ENCODE measurements around the gene PCCA. TPM values are rescaled to one million over a fixed set of nuclear protein-coding genes. Genes with fewer than 3 reads are reported as not detected.
"Not testable (repeated sequence)": the region's sequence is repeated elsewhere in the genome, so short reads cannot be mapped to it uniquely, and the experiment has no call there.

PCCA gene
- total and polyA plus RNA-seq, 4 donors, result 30.1 to 160 (median 76.3) TPM

DNA sequence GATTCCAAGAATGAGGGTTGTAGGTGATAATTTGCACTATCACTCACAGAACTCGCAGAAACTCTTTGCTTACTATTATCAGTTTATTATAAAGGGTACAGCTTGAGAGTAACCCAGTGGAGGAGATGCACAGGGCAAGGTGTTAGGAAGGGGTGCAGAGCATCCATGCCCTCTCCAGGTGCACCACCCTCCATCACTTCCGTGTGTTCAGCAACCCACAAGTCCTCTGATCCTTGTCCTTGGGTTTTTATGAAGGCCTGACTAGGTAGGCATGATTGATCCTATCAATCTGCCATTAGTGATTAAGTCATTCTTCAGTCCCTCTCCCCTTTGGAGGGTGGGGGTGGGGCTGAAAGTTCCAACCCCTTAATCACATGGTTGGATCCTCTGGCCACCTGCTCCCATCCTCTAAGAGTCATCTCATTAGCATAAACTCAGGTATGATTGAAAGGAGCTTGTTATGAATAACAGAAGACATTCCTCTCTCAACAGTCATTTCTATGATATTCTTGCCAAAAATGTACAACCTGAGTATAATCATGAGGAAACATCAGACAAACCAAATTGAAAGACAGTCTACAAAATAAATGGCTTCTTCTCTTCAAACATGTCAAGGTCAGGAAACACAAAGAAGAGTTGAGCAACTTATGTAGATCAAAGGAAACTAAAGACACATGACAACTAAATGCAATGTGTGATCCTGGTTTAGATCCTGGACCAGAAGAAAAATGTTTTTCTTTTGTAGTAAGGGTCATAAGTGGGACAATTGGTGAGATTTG, 225.4 kb downstream of the PCCA start:
- 95% methylated on average over 2 of the region's 2 CpGs for WGBS

DNA sequence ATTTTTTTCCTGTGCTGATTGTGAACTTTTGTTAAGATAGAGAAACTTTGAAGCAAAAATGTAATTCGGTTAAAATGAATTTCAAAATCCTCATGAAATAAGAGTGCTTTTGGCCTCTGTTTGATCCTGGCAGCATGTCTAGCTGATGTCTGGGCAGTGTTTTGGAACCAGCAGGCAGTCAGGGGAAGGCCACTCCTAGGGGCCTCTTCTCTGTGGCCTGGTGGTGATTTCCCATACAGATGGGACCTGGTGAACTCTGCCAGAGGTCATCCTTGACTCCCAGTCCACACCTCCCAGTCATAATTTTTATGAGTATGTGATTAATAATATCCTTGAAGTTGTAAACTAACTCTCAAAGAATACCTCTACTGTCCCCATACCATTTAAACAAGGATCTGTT, 226.6 kb downstream of the PCCA start:
- Histone ChIP-seq H3K27ac (ENCODE audit: low read depth in 1 of 2, low read length in 2 of 2) (no peak overlapping the region), H3K4me3 (ENCODE audit: low read depth in 1 of 3, low read length in 3 of 3) (no peak overlapping the region), H3K27me3 (ENCODE audit: control insufficient read depth in 4 of 4, insufficient read depth in 4 of 4, low read length in 3 of 4) (no peaks in the 10 kb centered on the region), H3K9me3 (ENCODE audit: control insufficient read depth in 4 of 4, low read length in 3 of 4) (no peaks in the 10 kb centered on the region), H3K9ac (ENCODE audit: low read depth in 1 of 2, low read length in 2 of 2) (no peak overlapping the region), H3K36me3 (ENCODE audit: control insufficient read depth in 4 of 4, insufficient read depth in 3 of 4, low read depth in 1 of 4, low read length in 3 of 4) (peaks cover 0 to 32% (median 19%) of the 10 kb centered on the region in 4 donors), H3K4me1 (ENCODE audit: control insufficient read depth in 4 of 4, insufficient read depth in 4 of 4, low read length in 3 of 4) (no peaks in the 10 kb centered on the region)
- DNase-seq (ENCODE audit: low spot score), result no peak
- 93% methylated on average over 1 of the region's 1 CpG for WGBS
- no peak for TF ChIP-seq HNF4G (IDR thresholded peaks at IDR 0.05)
- TF ChIP-seq NR2F2 (IDR thresholded peaks at IDR 0.05), result no peak
- TF ChIP-seq, protein P1, sequence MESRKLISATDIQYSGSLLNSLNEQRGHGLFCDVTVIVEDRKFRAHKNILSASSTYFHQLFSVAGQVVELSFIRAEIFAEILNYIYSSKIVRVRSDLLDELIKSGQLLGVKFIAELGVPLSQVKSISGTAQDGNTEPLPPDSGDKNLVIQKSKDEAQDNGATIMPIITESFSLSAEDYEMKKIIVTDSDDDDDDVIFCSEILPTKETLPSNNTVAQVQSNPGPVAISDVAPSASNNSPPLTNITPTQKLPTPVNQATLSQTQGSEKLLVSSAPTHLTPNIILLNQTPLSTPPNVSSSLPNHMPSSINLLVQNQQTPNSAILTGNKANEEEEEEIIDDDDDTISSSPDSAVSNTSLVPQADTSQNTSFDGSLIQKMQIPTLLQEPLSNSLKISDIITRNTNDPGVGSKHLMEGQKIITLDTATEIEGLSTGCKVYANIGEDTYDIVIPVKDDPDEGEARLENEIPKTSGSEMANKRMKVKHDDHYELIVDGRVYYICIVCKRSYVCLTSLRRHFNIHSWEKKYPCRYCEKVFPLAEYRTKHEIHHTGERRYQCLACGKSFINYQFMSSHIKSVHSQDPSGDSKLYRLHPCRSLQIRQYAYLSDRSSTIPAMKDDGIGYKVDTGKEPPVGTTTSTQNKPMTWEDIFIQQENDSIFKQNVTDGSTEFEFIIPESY (IDR thresholded peaks at IDR 0.05), result no peak
- no peak for TF ChIP-seq GABPA (IDR thresholded peaks at IDR 0.05 in 1 of 2, conservative IDR thresholded peaks at IDR 0.05 in 1 of 2)
- TF ChIP-seq, protein P2, sequence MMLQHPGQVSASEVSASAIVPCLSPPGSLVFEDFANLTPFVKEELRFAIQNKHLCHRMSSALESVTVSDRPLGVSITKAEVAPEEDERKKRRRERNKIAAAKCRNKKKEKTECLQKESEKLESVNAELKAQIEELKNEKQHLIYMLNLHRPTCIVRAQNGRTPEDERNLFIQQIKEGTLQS (IDR thresholded peaks at IDR 0.05), result no peak
- TF ChIP-seq RXRA (IDR thresholded peaks at IDR 0.05), result no peak
- TF ChIP-seq, protein P3, sequence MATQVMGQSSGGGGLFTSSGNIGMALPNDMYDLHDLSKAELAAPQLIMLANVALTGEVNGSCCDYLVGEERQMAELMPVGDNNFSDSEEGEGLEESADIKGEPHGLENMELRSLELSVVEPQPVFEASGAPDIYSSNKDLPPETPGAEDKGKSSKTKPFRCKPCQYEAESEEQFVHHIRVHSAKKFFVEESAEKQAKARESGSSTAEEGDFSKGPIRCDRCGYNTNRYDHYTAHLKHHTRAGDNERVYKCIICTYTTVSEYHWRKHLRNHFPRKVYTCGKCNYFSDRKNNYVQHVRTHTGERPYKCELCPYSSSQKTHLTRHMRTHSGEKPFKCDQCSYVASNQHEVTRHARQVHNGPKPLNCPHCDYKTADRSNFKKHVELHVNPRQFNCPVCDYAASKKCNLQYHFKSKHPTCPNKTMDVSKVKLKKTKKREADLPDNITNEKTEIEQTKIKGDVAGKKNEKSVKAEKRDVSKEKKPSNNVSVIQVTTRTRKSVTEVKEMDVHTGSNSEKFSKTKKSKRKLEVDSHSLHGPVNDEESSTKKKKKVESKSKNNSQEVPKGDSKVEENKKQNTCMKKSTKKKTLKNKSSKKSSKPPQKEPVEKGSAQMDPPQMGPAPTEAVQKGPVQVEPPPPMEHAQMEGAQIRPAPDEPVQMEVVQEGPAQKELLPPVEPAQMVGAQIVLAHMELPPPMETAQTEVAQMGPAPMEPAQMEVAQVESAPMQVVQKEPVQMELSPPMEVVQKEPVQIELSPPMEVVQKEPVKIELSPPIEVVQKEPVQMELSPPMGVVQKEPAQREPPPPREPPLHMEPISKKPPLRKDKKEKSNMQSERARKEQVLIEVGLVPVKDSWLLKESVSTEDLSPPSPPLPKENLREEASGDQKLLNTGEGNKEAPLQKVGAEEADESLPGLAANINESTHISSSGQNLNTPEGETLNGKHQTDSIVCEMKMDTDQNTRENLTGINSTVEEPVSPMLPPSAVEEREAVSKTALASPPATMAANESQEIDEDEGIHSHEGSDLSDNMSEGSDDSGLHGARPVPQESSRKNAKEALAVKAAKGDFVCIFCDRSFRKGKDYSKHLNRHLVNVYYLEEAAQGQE (IDR thresholded peaks at IDR 0.05), result no peak
- TF ChIP-seq, protein P4, sequence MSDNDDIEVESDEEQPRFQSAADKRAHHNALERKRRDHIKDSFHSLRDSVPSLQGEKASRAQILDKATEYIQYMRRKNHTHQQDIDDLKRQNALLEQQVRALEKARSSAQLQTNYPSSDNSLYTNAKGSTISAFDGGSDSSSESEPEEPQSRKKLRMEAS (IDR thresholded peaks at IDR 0.05), result no peak
- TF ChIP-seq RAD21 (IDR thresholded peaks at IDR 0.05), result no peak
- TF ChIP-seq TAF1 (conservative IDR thresholded peaks at IDR 0.05), result no peak
- TF ChIP-seq HNF4A (conservative IDR thresholded peaks at IDR 0.05), result no peak
- TF ChIP-seq FOXA2 (IDR thresholded peaks at IDR 0.05), result no peak
- TF ChIP-seq EGR1 (IDR thresholded peaks at IDR 0.05; ENCODE audit: low read depth in 2 of 2), result no peak
- TF ChIP-seq, protein P5, sequence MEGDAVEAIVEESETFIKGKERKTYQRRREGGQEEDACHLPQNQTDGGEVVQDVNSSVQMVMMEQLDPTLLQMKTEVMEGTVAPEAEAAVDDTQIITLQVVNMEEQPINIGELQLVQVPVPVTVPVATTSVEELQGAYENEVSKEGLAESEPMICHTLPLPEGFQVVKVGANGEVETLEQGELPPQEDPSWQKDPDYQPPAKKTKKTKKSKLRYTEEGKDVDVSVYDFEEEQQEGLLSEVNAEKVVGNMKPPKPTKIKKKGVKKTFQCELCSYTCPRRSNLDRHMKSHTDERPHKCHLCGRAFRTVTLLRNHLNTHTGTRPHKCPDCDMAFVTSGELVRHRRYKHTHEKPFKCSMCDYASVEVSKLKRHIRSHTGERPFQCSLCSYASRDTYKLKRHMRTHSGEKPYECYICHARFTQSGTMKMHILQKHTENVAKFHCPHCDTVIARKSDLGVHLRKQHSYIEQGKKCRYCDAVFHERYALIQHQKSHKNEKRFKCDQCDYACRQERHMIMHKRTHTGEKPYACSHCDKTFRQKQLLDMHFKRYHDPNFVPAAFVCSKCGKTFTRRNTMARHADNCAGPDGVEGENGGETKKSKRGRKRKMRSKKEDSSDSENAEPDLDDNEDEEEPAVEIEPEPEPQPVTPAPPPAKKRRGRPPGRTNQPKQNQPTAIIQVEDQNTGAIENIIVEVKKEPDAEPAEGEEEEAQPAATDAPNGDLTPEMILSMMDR (IDR thresholded peaks at IDR 0.05; ENCODE audit: low read depth, low read length, missing input control), result no peak
- no peak for TF ChIP-seq FOXA1 (IDR thresholded peaks at IDR 0.05)

More for the DNA sequence above, 225.4 kb downstream of the PCCA start:
- H3K9me3 ChIP-seq (ENCODE audit: control insufficient read depth in 4 of 4, low read length in 3 of 4), result no peaks in the 10 kb centered on the region
- H3K9ac ChIP-seq (ENCODE audit: low read depth in 1 of 2, low read length in 2 of 2), result no peak overlapping the region
- no peaks in the 10 kb centered on the region for H3K27me3 ChIP-seq (ENCODE audit: control insufficient read depth in 4 of 4, insufficient read depth in 4 of 4, low read length in 3 of 4)
- no peaks in the 10 kb centered on the region for H3K4me1 ChIP-seq (ENCODE audit: control insufficient read depth in 4 of 4, insufficient read depth in 4 of 4, low read length in 3 of 4)
- peaks cover 0 to 38% (median 26%) of the 10 kb centered on the region in 4 donors for H3K36me3 ChIP-seq (ENCODE audit: control insufficient read depth in 4 of 4, insufficient read depth in 3 of 4, low read depth in 1 of 4, low read length in 3 of 4)
- TF ChIP-seq JUND (IDR thresholded peaks at IDR 0.05) (no peak), TAF1 (conservative IDR thresholded peaks at IDR 0.05) (no peak), HNF4A (conservative IDR thresholded peaks at IDR 0.05) (no peak), HNF4G (IDR thresholded peaks at IDR 0.05) (no peak), RXRA (IDR thresholded peaks at IDR 0.05) (no peak), YY1 (IDR thresholded peaks at IDR 0.05) (no peak), FOXA1 (IDR thresholded peaks at IDR 0.05) (no peak), RAD21 (IDR thresholded peaks at IDR 0.05) (no peak), GABPA (IDR thresholded peaks at IDR 0.05 in 1 of 2, conservative IDR thresholded peaks at IDR 0.05 in 1 of 2) (no peak), SP1 (IDR thresholded peaks at IDR 0.05) (no peak)
- TF ChIP-seq, protein P1 (IDR thresholded peaks at IDR 0.05), result no peak
- H3K4me3 ChIP-seq (ENCODE audit: low read depth in 1 of 3, low read length in 3 of 3), result no peak overlapping the region
- H3K27ac ChIP-seq (ENCODE audit: low read depth in 1 of 2, low read length in 2 of 2), result no peak overlapping the region
- no peak for DNase-seq (ENCODE audit: low spot score)

DNA sequence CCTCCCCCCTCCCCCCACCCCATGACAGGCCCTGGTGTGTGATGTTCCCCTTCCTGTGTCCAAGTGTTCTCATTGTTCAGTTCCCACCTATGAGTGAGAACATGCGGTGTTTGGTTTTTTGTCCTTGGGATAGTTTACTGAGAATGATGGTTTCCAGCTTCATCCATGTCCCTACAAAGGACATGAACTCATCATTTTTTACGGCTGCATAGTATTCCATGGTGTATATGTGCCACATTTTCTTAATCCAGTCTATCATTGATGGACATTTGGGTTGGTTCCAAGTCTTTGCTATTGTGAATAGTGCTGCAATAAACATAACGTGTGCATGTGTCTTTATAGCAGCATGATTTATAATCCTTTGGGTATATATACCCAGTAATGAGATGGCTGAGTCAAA, 229.6 kb downstream of the PCCA start:
- peaks cover 2 to 22% (median 13%) of the 10 kb centered on the region in 4 donors for H3K36me3 ChIP-seq (ENCODE audit: control insufficient read depth in 4 of 4, insufficient read depth in 3 of 4, low read depth in 1 of 4, low read length in 3 of 4)
- not testable (repeated sequence) for H3K27ac ChIP-seq (ENCODE audit: low read depth in 1 of 2, low read length in 2 of 2); H3K4me3 ChIP-seq (ENCODE audit: low read depth in 1 of 3, low read length in 3 of 3); H3K27me3 ChIP-seq (ENCODE audit: control insufficient read depth in 4 of 4, insufficient read depth in 4 of 4, low read length in 3 of 4); H3K9ac ChIP-seq (ENCODE audit: low read depth in 1 of 2, low read length in 2 of 2); H3K9me3 ChIP-seq (ENCODE audit: control insufficient read depth in 4 of 4, low read length in 3 of 4); H3K4me1 ChIP-seq (ENCODE audit: control insufficient read depth in 4 of 4, insufficient read depth in 4 of 4, low read length in 3 of 4); DNase-seq (ENCODE audit: low spot score)
- 91% methylated on average over 3 of the region's 3 CpGs for WGBS

Data from liver (tissue), 9 donors.